Measurements from ENCODE around the gene MYLK3. TPM values are rescaled to one million over a fixed set of nuclear protein-coding genes. Genes with fewer than 3 reads are reported as not detected.

Gene MYLK3
- total RNA-seq, 4 donors from 2014 or later = not detected

GRCh38 chr16:46757339-46758050, 9.4 kb upstream of the MYLK3 start:
- Histone ChIP-seq H3K4me1 (no peaks in the 10 kb centered on the region), H3K9me3 (no peaks in the 10 kb centered on the region), H3K36me3 (no peaks in the 10 kb centered on the region), H3K27ac (no peak overlapping the region), H3K4me3 (no peak overlapping the region), H3K27me3 (no peaks in the 10 kb centered on the region)
- DNase-seq = no peak
- no peak for TF ChIP-seq POLR2A (IDR thresholded peaks at IDR 0.05)
- TF ChIP-seq CTCF (IDR thresholded peaks at IDR 0.05) = no peak

- Histone ChIP-seq H3K4me1 (no peaks in the 10 kb centered on the region), H3K9me3 (no peaks in the 10 kb centered on the region), H3K27ac (no peak overlapping the region), H3K27me3 (no peaks in the 10 kb centered on the region), H3K36me3 (no peaks in the 10 kb centered on the region), H3K4me3 (no peak overlapping the region)
- TF ChIP-seq POLR2A (IDR thresholded peaks at IDR 0.05) (no peak), CTCF (IDR thresholded peaks at IDR 0.05) (no peak)
- no peak for DNase-seq
Observed at GRCh38 chr16:46756772-46757171, 8.6 kb upstream of the MYLK3 start.

GRCh38 chr16:46753015-46753414, 4.9 kb upstream of the MYLK3 start:
- no peaks in the 10 kb centered on the region for H3K9me3 ChIP-seq
- no peaks in the 10 kb centered on the region for H3K4me1 ChIP-seq
- no peaks in the 10 kb centered on the region for H3K36me3 ChIP-seq
- DNase-seq = no peak
- no peak overlapping the region for H3K4me3 ChIP-seq
- no peaks in the 10 kb centered on the region for H3K27me3 ChIP-seq
- H3K27ac ChIP-seq = no peak overlapping the region
- TF ChIP-seq POLR2A (IDR thresholded peaks at IDR 0.05) = no peak
- no peak for TF ChIP-seq CTCF (IDR thresholded peaks at IDR 0.05)

GRCh38 chr16:46751381-46751780, 3.2 kb upstream of the MYLK3 start:
- H3K27me3 ChIP-seq = no peaks in the 10 kb centered on the region
- DNase-seq = no peak
- H3K9me3 ChIP-seq = no peaks in the 10 kb centered on the region
- TF ChIP-seq CTCF (IDR thresholded peaks at IDR 0.05) (no peak), POLR2A (IDR thresholded peaks at IDR 0.05) (no peak)
- H3K4me1 ChIP-seq = no peaks in the 10 kb centered on the region
- H3K4me3 ChIP-seq = no peak overlapping the region
- H3K27ac ChIP-seq = no peak overlapping the region
- no peaks in the 10 kb centered on the region for H3K36me3 ChIP-seq

GRCh38 chr16:46748775-46749705, 896 bp upstream of the MYLK3 start:
- Histone ChIP-seq H3K4me3 (no peak overlapping the region), H3K4me1 (no peaks in the 10 kb centered on the region), H3K27me3 (no peaks in the 10 kb centered on the region), H3K36me3 (no peaks in the 10 kb centered on the region), H3K9me3 (no peaks in the 10 kb centered on the region), H3K27ac (no peak overlapping the region)
- no peak for DNase-seq
- TF ChIP-seq POLR2A (IDR thresholded peaks at IDR 0.05) (no peak), CTCF (IDR thresholded peaks at IDR 0.05) (no peak)
